ENCODE data around the gene PLXNA2. TPM values are rescaled to one million over a fixed set of nuclear protein-coding genes. Genes with fewer than 3 reads are reported as not detected.

PLXNA2 gene
- total and polyA plus RNA-seq, 2 donors (not counting 3 experiments of a cell fraction or from before 2014, with no cell fraction given): 42.6 to 229 TPM

GRCh38 chr1:208225954-208226937 lies 17.9 kb downstream of the PLXNA2 start:
- H3K9me1 ChIP-seq (replicated peaks; ENCODE audit: control insufficient read depth, extremely low read depth, insufficient read depth, low read length): no peaks in the 10 kb centered on the region
- H2AFZ ChIP-seq (ENCODE audit: low read depth, low read length): no peak overlapping the region
- ChIA-PET CTCF (interaction anchor here (1.5 to 1.8 kb wide), 4 partner anchors 10 to 94 kb away, joined by 5 to 8 read pairs (median 6); no protein-coding TSS in a partner anchor), POLR2A (no interaction called here)
- peak overlapping the region; percentile 33 for H3K27ac ChIP-seq (ENCODE audit: insufficient read depth, low read depth, low read length)
- peaks cover 100% of the 10 kb centered on the region for H3K79me2 ChIP-seq (ENCODE audit: control insufficient read depth, insufficient read depth, low read length)
- no peaks in the 10 kb centered on the region for H3K9me3 ChIP-seq (replicated peaks; ENCODE audit: control insufficient read depth, insufficient read depth, low read length)
- no TSS peak for BruUV-seq (replicated peaks)
- H4K20me1 ChIP-seq (replicated peaks; ENCODE audit: control insufficient read depth, extremely low read depth, insufficient read depth, low read length): no peaks in the 10 kb centered on the region
- no peak overlapping the region for H3K4me2 ChIP-seq (ENCODE audit: insufficient read depth, low read length)
- TF ChIP-seq, protein P1, sequence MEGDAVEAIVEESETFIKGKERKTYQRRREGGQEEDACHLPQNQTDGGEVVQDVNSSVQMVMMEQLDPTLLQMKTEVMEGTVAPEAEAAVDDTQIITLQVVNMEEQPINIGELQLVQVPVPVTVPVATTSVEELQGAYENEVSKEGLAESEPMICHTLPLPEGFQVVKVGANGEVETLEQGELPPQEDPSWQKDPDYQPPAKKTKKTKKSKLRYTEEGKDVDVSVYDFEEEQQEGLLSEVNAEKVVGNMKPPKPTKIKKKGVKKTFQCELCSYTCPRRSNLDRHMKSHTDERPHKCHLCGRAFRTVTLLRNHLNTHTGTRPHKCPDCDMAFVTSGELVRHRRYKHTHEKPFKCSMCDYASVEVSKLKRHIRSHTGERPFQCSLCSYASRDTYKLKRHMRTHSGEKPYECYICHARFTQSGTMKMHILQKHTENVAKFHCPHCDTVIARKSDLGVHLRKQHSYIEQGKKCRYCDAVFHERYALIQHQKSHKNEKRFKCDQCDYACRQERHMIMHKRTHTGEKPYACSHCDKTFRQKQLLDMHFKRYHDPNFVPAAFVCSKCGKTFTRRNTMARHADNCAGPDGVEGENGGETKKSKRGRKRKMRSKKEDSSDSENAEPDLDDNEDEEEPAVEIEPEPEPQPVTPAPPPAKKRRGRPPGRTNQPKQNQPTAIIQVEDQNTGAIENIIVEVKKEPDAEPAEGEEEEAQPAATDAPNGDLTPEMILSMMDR (IDR thresholded peaks at IDR 0.05; ENCODE audit: extremely low read depth in 1 of 2, insufficient read depth in 1 of 2, low read depth in 1 of 2, low read length in 2 of 2): no peak
- TF ChIP-seq POLR2AphosphoS5 (IDR thresholded peaks at IDR 0.05; ENCODE audit: insufficient read depth, low read depth, low read length): no peak
- no peak for TF ChIP-seq FOS (IDR thresholded peaks at IDR 0.05; ENCODE audit: borderline replicate concordance, insufficient read depth, low read length)
- no peak for TF ChIP-seq MAX (IDR thresholded peaks at IDR 0.05; ENCODE audit: insufficient read depth, insufficient read length)
- TF ChIP-seq POLR2A (IDR thresholded peaks at IDR 0.05; ENCODE audit: low read depth, low read length): no peak
- no peak for TF ChIP-seq JUN (IDR thresholded peaks at IDR 0.05; ENCODE audit: borderline replicate concordance, insufficient read depth, insufficient read length, low read depth)
- TF ChIP-seq MYC (IDR thresholded peaks at IDR 0.05; ENCODE audit: low read depth, low read length): no peak
- TF ChIP-seq GATA2 (IDR thresholded peaks at IDR 0.05; ENCODE audit: insufficient read depth, insufficient read length, low read depth, low read length): no peak
- TF ChIP-seq EZH2 (IDR thresholded peaks at IDR 0.05; ENCODE audit: borderline replicate concordance, low read depth, low read length, severe bottlenecking): no peak
- peaks cover 65% of the 10 kb centered on the region for H3K4me1 ChIP-seq (ENCODE audit: control insufficient read depth, extremely low read depth, insufficient read depth, low read length)
- DNase-seq (ENCODE audit: low read depth, low spot score) (no peak), FAIRE-seq (peak; percentile 33)
- intact Hi-C loops (cut with micrococcal nuclease): no loop called here
- H3K27me3 ChIP-seq (ENCODE audit: control insufficient read depth in 2 of 2, insufficient read depth in 2 of 2, low read length in 2 of 2): no peaks in the 10 kb centered on the region
- H3K4me3 ChIP-seq (replicated peaks in 1 of 3; ENCODE audit: insufficient read depth in 1 of 3, low read depth in 1 of 3, low read length in 3 of 3): no peak overlapping the region
- peaks cover 4 to 11% of the 10 kb centered on the region in 2 experiments for H3K36me3 ChIP-seq (ENCODE audit: control insufficient read depth in 2 of 2, extremely low read depth in 1 of 2, insufficient read depth in 2 of 2, low read length in 2 of 2)
- dilution Hi-C loops (cut with MboI; ENCODE audit: extremely low pct_ligation_motif_present, low sequenced_read_pairs): loop anchor here (25.0 kb wide), 1 partner anchor 89 kb away; no protein-coding TSS in a partner anchor
- H3K9ac ChIP-seq (replicated peaks; ENCODE audit: extremely low read depth, insufficient read depth, low read length): no peak overlapping the region
